ENCODE measurements around the gene BIRC3.
"Not testable (repeated sequence)": the region's sequence is repeated elsewhere in the genome, so short reads cannot be mapped to it uniquely, and the experiment has no call there.

The BIRC3 gene

GRCh38 chr11:102374633-102375424 is 57.5 kb downstream of the BIRC3 start:
- DNase-seq (ENCODE audit: low spot score): not testable (repeated sequence)

GRCh38 chr11:102375720-102376399 is 58.6 kb downstream of the BIRC3 start:
- DNase-seq (ENCODE audit: low spot score): no peak

DNA sequence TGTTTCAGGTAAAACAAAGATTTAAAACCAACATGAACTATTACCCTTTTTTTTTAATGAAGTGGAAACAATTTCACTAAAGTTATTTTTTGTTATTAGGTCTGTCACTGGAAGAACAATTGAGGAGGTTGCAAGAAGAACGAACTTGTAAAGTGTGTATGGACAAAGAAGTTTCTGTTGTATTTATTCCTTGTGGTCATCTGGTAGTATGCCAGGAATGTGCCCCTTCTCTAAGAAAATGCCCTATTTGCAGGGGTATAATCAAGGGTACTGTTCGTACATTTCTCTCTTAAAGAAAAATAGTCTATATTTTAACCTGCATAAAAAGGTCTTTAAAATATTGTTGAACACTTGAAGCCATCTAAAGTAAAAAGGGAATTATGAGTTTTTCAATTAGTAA is 60.6 kb downstream of the BIRC3 start:
- no peak for DNase-seq (ENCODE audit: low spot score)

GRCh38 chr11:102378818-102379217 is 61.5 kb downstream of the BIRC3 start:
- DNase-seq (ENCODE audit: low spot score): no peak

DNA sequence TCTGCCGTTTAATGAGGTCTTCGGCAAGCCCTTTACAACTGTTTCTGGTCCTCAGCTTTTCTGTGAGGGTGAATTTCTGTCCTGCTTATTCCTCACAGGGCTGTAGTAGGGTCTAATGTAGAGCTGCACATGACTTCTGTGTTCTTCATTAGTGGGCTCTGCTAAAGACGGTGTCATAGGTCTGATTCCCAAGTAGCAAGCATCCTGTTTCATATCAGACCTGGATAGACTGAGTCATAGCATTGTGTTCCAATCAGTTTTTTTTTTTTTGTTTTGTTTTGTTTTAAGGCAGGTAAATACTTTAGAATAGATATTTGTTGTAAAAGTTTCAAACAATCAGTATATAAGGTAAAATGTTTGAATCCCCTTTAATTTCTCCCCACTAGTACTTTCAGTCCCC is 65.1 kb downstream of the BIRC3 start:
- no peak for DNase-seq (ENCODE audit: low spot score)

DNA sequence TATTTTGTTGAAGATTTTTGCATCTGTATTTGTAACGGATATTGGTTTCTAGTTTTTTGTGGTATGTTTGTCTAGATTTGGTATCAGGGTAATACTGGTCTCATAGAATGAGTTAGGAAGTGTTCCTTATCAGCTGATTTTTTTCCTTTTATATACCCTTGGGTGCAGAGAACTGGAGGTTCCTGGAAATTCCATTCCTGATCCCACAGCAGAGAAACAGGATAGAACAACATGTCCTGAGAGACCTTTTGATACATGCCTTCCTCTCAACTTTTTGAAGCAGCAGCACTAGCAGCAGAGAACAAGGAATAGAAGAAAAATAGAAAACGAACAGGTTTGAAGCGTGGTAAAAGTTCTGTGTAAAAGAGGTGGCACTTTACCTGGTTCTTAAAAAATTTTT is 66.6 kb downstream of the BIRC3 start:
- DNase-seq (ENCODE audit: low spot score): no peak

DNA sequence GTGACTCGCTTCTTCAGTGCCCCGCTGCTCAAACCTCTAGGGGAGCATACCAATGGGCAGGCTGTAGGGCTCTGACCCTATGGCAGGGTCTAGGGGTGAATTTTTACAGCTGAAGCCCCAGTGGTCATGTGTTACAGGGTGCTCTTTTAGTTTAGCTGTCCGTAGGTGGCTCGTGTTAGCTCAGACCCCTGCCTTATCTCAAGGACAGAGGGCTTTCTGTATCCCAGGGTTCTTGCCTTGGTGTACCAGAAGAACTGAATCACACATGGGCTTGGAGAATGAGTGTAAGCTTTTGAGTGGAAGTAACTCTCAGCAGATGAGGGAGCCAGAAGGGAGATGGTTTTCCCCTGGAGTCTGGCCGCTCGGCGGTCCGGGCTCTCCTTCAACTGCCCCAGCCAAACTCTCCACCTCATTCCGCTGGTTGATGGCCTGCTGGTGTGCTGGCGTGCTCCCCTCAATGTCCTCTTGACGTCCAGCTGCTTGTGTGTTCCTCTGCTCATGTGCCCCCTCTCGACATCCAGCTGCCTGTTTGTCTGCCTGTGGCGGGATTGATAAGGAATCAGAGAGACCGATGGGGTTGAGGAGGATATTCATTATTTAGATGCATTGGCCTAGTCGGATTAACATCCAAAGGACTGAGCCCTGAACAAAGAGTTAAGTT is 67.3 kb downstream of the BIRC3 start:
- no peak for DNase-seq (ENCODE audit: low spot score)

- DNase-seq (ENCODE audit: low spot score): no peak
Observed at GRCh38 chr11:102385085-102386007, 68.1 kb downstream of the BIRC3 start.

GRCh38 chr11:102386136-102386734 is 69.0 kb downstream of the BIRC3 start:
- no peak for DNase-seq (ENCODE audit: low spot score)

GRCh38 chr11:102387043-102387781 is 69.9 kb downstream of the BIRC3 start:
- no peak for DNase-seq (ENCODE audit: low spot score)

Data from pons (tissue), 1 donor.